Adipose tissue (tissue), 3 donors: Measurements from ENCODE around the gene TMEM256. TPM values are rescaled to one million over a fixed set of nuclear protein-coding genes. Genes with fewer than 3 reads are reported as not detected.

Experiments used
- H3K27ac ChIP-seq: one replicate; pipeline ENCODE4 v1.5.1; 2013; ENCODE audit warnings: low read depth, low read length
- WGBS, 3 donors: extraction: QIAGEN DNeasy Blood & Tissue Kit; methylation state at CpG; one replicate each; pipeline ENCODE4 v1.1.7; 2013; 5-methylcytosine and 5-hydroxymethylcytosine counted together
- polyA plus RNA-seq, 3 donors: library from polyadenylated mRNA; stranded (reverse); fragments of 200-250 nt; gene quantifications; one replicate each; pipeline ENCODE4 v1.2.3, GENCODE V29; 2013
- donor health status: healthy with polysubstance abuse.
- donor health status: Bipolar disorder and iron deficiency.
- donor health status: healthy.

Gene TMEM256
- polyA plus RNA-seq, 3 donors: 86.0 to 252 (median 173) TPM

DNA sequence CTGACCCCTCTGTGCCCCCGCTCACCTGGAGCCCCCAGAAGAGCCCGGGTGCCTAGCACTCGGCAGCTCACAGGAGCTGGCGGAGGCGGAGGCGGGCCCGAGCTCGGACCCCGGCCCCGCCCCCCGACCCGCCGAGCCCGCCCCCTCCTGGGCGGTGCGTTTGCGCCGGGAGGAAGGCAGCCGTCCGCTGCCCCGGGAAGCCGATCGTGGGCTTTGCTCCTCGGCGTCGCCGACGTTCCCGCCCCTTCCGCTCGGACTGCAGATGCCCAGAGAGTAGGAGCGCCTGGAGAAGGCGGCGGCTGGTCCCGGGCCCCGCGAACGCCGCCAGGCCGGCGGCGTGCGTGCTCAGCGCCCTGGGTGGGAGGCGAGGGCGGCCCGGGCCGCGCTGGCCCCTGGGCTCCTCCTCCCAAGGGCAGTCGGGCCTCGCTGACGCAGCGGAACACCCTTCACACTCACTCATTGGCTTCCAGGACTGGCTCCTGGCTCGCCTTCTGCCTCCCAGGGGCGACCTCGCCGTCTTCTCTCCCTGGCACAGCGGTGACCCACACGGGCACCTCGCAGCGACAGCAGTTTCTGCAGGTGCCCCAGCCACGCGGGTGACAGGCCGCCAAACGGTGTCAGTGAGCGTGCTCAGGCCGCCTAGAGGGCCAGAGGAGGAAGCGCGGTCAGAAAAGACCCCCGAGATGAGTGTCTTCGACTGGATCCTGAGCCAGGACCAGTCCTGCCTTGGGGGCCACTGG is 9.3 kb downstream of the TMEM256 start, which contains the start of gene PLSCR3:
Gene PLSCR3, minus strand, starts transcription at position 74 of the 740 bp plus-strand sequence. CDS start 415 bp downstream, outside the sequence.
- WGBS, 3 donors: 0 to 1% (median 0%) methylated on average over 45 to 71 of the region's 71 CpGs
- no peak within 1 kb of the TSS for H3K27ac ChIP-seq

DNA sequence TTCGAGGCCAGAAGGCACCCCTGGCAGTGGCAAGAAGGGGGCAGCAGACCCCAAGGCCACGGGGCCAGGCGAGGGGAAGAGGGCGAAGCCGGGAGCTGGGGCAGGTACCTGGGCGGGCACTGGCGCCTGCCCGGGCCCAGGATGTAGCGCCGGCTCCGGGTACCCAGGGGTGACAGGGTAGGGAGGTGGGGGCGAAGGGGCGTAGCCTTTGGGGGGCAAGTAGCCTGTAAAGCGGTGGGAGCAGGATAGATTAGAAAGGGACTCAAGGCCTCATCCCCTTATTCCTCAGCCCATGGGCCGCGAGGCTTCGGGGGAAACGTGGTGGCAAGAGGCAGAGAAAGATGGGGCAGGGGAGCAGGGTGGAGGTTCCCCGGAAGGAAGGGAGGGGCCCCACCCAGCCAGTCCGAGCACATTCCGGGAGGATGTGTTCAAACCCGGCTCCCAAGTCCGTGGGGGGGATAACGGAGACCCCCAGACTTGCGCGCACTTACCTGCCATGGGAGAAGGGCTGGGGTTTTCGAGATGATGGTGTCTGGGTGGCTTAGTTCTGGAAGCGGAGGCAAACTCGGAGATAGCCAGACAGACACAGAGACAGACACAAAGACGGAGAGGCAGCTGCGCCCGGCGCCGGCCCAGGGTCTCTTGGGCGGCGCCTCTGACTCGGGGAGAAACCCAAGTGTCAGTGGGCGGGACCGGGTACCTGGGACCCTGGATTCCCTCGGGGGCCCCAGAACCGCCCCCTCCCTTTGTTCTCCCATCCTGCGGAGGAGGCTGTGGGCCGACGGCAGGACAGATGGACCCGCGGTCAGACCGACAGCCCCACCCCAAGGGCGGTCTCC is 10.1 kb downstream of the TMEM256 start:
- 6 to 10% (median 7%) methylated on average over 44 to 48 of the region's 48 CpGs for WGBS, 3 donors
- H3K27ac ChIP-seq: no peak overlapping the region

DNA sequence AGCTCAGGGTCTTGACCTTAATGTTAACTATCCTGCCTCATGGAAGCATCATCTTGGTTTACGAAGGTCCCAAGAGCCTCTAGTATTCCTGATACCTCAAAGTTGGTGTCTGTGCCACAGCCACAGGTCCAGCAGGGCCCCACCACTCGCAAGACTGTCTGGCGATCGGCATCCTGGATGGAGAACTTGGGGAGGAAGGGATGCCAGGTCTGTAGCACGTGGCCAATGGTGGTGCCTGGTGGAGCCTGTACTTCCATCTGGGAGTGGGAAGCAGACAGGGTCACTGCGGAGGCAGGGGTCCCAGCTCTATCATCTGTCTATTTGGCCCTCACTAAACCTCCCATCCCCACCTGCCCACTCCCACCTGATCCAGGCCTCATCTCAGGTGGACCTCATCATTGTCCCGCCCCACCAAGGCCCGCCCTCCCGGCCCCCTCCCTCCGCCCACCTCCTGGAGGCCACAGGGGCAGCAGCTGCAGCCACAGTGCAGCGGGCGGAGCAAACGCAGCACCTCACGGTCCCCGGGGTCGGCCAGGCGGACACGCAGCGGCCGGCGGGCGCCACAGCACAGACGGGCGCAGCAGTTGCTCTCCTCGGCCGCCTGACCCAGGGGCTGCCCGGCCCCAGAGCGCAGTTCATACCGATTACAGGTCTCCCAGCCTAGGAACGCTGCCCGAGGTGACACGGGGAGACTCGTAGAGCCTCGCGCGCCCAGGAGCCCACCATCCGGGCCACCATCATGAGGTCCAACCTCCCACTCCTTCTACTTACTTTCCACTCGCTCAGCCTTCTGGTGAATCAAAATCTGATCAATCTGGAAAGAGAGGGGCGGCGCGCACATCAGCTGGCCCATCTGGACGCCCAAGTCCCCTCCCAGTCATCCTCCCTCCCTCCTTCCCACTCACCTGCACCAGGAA is 10.9 kb downstream of the TMEM256 start:
- 75 to 78% (median 78%) methylated on average over 39 to 42 of the region's 42 CpGs for WGBS, 3 donors
- H3K27ac ChIP-seq: no peak overlapping the region

DNA sequence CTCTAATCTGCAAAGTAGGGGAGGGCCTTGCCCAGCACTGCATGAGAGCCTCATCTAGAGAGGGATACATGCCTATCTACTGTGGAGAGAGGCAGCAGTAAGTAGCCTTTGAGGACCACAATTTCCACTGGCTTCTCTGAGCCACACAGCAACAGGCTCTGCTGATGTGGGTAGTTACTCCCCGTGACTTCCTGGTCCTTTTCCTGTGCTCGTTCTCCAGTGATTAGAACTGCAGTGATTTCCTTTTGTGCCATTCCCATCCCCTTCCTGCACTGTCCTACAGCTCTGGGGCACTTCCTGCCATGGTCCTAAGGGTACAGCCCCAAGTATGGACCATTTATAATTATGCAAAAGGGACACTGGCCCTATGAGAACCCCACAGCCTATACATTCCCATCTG is 12.6 kb downstream of the TMEM256 start:
- no peak overlapping the region for H3K27ac ChIP-seq
- WGBS, 3 donors: 32 to 85% (median 46%) methylated on average over 2 of the region's 2 CpGs

DNA sequence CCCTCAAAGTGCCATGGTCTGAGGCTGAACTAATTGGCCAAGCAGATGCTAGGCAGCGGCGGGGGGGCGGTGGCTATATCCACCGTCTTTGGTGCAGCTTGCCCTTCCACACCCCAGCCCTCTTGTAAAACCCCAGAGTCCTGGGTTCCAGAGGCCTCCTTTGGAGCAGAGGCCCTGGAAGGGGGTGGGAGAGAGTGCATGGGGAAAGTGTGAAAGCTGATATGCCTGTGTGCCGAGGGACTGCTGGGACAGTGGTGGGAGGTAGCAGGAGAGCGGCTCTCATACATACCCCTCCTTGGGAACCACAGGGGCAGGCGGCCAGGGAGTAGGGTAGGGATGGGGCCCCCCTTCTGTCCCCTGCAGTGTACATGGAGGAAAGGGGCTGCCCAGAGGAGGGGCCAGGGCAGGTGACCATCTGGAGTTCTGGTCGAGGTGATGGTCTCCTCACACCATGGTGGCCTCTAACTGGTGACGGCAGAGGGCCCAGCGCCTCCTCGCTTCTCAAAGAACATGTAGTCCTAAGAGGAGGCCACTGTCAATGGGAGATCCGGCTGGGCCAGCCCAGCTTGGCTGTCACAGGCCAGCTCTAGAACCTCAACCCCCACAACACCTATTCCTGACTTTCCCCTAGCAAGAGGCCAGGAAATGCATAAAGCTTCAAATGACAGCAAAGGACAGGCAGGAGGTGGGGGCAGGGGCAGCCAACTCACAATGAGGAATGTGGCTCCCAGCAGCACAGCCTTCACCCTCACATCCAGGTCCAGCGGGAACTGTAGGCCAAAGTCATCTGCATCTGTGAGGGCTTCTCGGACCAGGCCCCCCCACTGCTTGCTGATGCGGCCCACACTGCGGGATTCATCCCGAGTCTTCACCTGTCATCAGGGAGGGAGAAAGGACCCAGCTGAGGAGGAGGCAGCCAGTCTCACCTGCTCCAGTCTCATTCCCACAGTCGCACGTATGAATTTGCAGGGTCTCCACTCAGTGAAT is 13.7 kb downstream of the TMEM256 start:
- H3K27ac ChIP-seq: no peak overlapping the region
- WGBS, 3 donors: 86 to 91% (median 90%) methylated on average over 19 of the region's 19 CpGs

DNA sequence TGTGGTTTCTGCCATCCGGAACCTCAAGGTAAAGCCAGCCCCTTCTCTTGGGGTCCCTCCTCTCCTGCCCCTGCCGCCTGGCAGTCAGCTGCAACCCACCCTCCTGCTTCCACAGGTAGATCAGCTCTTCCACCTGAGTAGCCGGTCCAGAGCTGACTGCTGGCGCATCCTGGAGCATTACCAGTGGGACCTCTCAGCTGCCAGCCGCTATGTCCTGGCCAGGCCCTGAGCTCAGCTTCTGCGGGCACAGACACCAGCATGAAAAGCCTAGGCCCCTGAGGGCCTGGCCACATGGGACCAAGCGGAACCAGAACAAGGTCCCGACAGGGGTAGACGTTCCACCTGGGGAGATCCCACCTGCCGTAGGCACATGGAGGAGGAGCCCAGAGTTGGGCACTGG is 15.0 kb downstream of the TMEM256 start:
- 95 to 98% (median 97%) methylated on average over 10 of the region's 10 CpGs for WGBS, 3 donors
- H3K27ac ChIP-seq: no peak overlapping the region

DNA sequence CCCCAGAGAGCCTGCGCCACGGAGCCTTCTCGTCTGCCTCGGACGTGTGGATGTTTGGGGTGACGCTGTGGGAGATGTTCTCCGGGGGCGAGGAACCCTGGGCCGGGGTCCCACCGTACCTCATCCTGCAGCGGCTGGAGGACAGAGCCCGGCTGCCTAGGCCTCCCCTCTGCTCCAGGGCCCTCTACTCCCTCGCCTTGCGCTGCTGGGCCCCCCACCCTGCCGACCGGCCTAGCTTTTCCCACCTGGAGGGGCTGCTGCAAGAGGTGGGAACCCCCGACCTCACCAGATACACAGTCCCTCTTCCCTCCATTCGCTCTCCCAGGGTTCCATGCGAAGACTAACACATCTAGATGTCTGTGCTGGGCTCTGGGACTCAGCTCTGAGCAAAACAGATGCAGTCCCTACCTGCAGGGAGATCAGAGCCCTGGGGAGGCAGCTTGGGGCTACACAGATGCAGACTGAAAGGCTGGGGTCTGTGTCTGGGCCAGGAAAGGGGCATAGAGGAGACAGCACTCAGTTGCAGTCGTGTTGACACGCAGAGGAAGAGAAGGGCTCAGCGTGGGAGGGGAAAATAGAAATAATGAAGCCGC is 19.3 kb downstream of the TMEM256 start:
- WGBS, 3 donors: 51 to 81% (median 60%) methylated on average over 21 to 23 of the region's 23 CpGs
- H3K27ac ChIP-seq: no peak overlapping the region

DNA sequence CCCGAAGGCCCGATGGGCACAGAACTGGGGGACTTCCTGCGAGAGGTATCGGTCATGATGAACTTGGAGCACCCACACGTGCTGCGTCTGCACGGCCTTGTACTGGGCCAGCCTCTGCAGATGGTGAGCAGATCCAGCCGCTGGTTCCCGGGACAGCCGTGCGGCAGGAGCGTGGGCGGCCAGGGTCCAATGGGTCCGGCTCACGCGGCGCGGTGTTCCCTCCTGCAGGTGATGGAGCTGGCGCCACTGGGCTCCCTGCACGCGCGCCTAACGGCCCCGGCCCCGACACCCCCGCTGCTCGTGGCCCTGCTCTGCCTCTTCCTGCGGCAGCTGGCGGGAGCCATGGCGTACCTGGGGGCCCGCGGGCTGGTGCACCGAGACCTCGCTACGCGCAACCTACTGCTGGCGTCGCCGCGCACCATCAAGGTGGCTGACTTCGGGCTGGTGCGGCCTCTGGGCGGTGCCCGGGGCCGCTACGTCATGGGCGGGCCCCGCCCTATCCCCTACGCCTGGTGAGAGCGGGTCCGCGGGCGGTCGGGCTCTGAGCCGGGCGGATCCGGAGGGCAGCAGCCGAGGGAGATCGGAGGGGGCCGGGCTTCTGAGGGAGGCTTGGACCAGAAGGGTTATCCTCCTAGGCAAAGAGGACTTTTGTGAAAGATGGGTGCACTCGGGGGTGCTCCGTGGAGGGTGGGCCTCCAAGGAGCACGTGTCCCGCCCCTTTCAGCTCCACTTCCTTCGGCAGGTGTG is 20.0 kb downstream of the TMEM256 start:
- H3K27ac ChIP-seq: no peak overlapping the region
- WGBS, 3 donors: 12 to 66% (median 14%) methylated on average over 56 to 65 of the region's 65 CpGs

DNA sequence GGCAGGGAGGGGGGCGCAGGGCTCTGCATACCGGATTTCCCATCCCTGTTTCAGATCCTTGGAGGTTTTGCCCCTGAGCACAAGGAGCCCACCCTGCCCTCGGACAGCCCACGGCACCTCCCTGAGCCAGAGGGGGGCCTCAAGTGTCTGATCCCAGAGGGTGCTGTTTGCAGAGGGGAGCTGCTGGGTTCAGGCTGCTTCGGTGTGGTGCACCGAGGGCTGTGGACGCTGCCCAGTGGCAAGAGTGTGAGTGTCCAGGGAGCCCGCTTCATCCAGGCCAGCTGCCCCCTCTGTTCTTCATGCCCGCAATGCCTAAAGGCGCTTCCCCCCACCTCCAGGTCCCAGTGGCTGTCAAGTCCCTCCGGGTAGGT is 20.5 kb downstream of the TMEM256 start:
- WGBS, 3 donors: 76 to 88% (median 84%) methylated on average over 11 of the region's 11 CpGs
- H3K27ac ChIP-seq: no peak overlapping the region

DNA sequence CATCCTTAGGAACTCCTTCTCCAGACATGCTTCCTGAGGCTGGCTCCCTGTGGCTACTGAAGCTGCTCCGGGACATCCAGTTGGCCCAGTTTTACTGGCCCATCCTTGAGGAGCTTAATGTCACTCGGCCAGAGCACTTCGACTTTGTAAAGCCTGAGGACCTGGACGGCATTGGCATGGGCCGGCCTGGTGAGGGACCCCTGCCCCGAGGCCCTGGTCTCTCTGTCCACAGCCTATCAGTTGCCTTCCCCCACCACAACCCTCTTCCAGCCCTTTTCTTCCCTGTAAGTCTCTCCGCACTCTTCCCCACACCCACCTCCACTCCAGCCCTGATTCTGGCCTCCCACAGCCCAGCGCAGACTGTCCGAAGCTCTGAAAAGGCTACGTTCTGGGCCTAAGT is 21.0 kb downstream of the TMEM256 start:
- H3K27ac ChIP-seq: no peak overlapping the region
- 90 to 93% (median 91%) methylated on average over 10 of the region's 10 CpGs for WGBS, 3 donors

DNA sequence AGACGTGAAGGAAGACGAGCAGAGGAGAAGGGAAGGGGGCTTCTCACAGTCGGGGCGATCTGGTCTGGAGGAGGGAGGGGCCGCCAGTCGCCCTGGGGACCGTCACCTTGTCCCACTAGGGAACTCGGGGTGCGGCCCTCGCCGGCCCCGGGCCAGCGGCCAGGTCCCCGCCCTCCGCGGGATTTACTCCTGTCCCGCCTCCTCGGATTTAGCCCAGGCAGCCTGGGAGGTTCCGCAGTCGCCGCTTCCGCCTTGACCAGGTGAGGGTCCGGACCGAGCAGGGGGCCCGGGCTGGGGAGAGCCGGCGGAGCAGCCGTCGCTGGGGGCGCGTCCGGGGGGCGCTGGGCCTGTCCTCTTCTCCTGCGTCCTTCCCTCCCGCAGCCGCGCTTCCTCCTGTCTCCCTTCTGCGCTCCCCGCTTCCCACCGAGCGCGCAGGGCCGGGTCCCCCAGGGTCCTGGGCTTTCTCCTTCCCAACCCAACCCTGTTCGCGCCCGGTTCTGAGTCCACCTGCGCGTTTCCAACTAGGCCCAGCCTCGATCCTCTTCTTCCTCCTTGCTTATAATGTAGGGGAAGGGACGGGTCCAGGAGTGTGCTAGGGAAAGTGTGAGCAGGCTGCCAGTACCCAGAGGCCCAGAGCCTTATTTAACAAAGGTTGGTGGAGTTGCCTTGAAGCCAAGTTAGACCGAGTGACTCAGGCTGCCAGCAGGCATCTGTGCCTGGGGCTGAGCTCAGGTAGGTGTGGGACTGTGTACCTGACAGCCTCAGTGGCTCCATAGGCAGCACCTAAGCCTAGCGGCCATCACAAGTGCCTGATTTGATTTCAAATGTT is 22.8 kb downstream of the TMEM256 start, which contains the start of gene TNK1:
Gene TNK1, plus strand, starts transcription at position 235 of the 829 bp plus-strand sequence. CDS start 1,838 bp downstream, outside the sequence.
- H3K27ac ChIP-seq: no peak within 1 kb of the TSS
- WGBS, 3 donors: 4 to 5% (median 5%) methylated on average over 31 to 52 of the region's 52 CpGs

DNA sequence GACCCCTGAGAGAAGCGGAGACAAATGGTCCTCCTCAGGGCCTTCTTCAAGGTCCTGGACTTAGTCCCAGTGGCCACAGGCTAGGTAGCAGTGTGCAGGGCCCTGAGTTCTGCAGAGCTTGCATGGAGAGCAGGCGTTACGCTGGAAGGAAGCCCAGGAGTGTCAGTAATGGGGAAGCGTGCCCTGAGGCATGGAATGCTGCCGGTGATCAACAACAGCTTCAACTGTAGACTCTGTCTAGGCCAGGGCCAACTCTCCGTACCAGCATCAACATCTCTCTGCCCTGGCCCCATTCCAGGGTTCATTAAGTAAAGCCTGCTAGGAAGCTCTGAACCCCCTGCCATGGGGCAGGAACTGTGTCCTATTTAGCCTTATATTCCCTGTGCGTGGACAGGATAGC is 23.6 kb downstream of the TMEM256 start:
- no peak overlapping the region for H3K27ac ChIP-seq
- 11 to 32% (median 30%) methylated on average over 7 of the region's 7 CpGs for whole genome bisulfite sequencing, 3 donors

DNA sequence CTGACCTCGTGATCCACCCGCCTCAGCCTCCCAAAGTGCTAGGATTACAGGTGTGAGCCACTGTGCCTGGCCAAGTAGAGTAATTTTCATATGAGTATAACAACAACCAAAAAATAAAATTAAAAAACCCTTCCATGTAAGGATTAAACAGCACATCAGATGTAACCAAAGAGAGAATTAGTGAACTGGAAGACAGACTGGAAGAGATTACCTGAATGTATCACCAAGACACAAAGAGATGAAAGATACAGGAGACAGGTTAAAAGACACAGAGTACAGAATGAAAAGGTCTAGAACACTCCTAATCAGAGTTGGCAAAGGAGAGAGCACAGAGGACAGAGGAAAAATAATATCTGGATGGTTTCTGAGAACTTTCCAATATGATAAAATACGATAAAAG is 24.8 kb downstream of the TMEM256 start:
- WGBS, 3 donors: 96 to 98% (median 98%) methylated on average over 3 of the region's 3 CpGs
- no peak overlapping the region for H3K27ac ChIP-seq

DNA sequence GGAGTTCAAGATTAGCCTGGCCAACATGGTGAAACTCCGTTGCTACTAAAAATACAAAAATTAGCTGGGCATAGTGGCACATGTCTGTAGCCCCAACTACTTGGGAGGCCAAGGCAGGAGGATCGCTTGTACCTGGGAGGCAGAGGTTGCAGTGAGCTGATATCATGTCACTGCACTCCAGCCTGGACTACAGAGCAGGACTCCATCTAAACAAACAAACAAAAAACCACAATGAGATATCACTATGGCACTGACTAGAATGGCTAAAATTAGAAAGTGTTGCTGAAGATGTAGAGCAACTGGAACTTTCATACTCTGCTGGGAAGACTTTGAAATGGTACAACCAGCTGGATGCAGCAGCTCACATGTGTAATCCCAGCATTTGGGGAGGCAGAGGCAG is 29.5 kb downstream of the TMEM256 start:
- 89 to 95% (median 94%) methylated on average over 2 of the region's 2 CpGs for WGBS, 3 donors
- H3K27ac ChIP-seq: no peak overlapping the region

DNA sequence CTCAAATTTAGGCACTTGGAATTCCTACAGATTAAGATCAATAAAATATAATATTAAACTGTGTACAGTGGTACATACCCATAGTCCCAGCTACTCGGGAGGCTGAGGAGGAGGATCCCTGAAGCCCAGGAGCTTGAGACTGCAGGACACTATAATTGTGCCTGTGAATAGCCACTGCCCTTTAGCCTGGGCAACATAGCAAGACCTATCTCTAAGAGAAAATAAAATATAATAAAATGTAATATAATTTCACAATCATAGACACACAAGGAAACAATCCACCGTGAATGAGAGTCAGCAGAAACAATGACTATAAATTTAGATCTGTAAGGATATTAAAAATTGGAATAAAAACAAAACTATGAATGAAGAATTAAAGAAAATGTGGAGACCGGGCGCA is 33.0 kb downstream of the TMEM256 start:
- no peak overlapping the region for H3K27ac ChIP-seq
- WGBS, 3 donors: 78 to 87% (median 85%) methylated on average over 4 of the region's 4 CpGs

DNA sequence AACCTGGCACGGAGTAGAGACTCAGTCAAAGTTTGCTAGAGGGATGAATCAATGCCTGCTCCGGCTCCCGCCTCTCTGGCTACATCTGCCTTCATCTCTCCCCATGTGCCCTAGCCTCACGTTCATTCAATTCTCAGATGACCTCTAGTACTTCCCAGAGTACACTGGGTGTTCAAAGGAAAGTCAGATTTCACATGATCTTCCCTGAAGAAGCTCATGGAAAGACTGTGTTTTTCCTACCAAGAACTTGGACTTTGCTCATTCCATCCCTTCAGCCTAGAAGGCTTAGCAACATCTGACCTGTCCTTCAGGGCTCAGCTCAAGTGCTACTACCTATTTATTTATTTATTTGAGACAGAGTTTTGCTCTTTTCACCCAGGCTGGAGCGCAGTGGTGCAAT is 34.1 kb downstream of the TMEM256 start:
- WGBS, 3 donors: 59 to 91% (median 79%) methylated on average over 5 of the region's 5 CpGs
- H3K27ac ChIP-seq: no peak overlapping the region
